AG08396 (cell line): ENCODE results near the gene SOCS3.
A peak's percentile ranks its signal among the peaks of the same experiment; 100 is the strongest.

ENCODE experiments used
- DNase-seq: peaks from one replicate; pipeline ENCODE4 v3.0.0; 2012; ENCODE audit warnings: low spot score, mixed read lengths

SOCS3 gene

DNA sequence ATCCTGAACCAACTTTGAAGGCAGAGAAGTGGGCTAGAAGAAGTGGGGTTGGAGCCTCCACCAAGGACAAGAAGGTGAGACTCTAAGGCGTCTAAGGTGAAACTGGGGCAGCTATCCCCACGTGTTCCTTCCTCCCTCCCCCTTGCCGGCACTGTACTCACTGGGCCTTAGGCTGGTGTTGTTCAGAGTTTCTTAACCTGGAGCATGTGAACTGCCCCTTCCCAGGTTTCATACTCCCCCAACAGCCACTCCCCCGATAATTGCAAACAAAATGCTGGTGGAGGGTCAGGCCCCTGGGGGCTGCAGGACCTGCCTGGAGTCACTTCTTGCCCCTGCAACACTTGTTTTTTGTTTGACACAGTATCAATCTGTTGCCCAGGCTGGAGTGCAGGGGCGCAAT, 7.3 kb upstream of the SOCS3 start:
- no peak for DNase-seq

DNA sequence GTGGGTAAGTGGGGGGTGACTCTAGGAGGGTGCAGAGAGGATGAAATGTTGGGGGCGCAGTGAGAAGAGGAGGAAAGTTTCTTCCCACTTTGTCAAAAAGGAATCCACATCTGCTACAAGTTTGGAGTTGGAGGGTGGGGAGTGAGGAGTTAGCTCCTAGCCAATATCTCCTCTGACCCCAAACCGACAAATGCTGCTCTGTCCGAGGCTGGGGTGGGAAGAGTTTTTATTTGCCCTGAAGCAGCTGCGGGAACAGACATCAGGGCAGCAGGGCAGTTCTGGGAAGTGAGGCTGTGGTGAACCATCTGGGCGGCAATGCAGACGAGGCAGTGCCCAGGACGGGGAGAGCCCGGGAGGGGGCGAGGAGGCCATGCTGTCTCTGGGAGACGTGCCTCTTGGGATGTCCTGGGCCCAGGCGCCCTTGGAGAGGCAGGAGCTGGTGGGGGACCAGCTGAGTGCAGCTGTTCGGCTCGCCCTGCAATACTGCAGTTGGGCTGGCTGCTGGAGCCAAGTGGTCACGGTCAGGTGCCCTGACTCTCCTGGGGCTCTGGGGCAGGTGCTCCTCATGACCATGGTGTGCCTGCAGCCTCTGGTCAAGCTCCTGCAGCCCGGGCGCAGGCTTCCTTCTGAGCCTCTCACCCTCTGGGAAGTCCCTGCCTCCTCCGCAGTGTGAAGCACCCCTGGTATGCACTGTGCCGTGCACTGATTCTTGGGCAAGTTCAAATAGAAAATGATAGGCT, 6.4 kb upstream of the SOCS3 start:
- DNase-seq = no peak

DNA sequence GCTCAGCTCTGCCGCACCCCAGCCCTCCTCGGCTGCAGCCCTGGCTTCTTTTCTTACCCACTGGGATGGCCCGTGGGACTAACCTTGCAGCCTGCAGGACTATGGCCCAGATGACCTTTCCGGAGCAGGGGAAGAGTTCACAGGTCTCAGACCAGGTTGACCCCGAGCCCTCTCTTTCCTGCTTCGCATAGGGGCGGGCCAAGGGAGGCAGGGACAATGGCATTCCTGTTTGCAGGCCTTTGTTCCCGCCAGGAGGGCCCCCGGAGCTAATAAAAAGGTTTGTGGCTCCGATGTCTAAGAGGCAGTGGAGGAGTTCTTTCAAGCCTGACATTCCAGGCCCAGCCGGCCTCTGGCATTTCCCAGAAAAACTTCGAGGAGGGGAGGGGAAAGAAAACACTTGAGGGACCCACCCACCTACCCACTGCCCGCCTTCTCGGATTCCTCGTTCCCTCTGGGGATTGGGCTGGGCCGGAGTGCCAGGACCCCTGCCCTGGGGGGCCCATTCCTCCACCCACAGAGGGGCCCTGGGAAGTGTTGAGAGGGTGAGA, 5.8 kb upstream of the SOCS3 start:
- no peak for DNase-seq

DNA sequence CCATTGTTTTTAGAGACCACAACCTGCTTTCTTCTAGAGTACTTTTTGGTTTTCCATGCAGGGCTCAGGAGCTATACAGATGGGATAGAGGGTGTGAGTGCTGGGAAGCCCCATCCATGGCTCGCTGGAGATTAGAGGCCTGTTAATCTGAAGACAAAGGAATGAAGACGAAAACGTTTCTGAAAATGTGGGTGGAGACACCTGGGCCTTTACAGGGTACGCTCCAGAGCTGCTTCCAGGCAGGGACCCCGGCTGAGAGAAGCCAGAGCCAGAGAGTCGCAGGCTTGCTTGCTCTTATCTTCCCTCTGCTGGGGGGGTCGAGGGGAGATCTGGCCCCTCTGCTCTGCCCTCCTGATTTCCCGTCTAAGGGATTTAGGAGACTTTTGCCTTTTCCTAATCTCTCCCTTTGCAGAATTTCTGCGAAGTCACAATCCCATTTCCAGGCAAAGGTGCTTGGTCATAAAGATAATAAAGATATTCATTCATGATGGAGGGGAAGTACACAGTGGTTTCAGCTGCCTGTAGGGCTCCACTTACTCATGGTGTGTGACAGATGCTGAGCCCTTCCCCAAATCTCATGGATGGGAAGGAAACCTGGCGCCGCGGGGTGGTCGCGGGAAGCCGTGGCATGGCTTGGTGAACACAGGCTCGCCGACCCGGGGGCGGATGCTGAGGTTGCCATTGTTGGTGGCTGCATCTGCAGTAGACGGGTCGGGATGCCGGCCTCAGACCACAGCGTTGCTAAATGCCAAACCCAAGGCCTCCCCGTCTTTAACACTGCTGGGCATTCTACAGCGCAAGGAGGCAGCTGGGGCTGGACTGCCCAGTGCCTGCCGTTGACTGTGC, 4.8 kb upstream of the SOCS3 start:
- no peak for DNase-seq

- DNase-seq = no peak
Measured at GRCh38 chr17:78362671-78363070, 2.8 kb upstream of the SOCS3 start.

DNA sequence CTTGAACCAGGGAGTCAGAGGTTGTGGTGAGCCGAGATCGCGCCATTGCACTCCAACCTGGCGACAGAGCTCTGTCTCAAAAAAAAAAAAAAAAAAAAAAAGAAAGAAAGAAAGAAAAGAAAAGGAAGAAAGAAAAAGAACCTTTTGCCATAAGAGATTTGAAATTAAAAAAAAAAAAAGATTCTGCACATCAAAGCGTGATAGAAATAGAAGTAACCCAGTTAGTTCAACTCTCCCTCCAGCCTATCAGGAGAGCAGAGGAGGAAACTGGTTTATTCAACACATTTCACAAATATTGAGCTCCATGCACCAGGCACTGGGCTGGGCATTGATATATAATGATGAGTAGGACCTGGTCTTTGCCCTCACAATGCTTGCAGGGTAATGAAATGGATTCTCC, 2.4 kb upstream of the SOCS3 start:
- no peak for DNase-seq

- no peak for DNase-seq
Measured at GRCh38 chr17:78361225-78361701, 1.4 kb upstream of the SOCS3 start.

GRCh38 chr17:78360371-78361224, 721 bp upstream of the SOCS3 start:
- DNase-seq = peak; percentile 94

GRCh38 chr17:78359321-78359996, 418 bp downstream of the SOCS3 start:
- peak; percentile 66 for DNase-seq

GRCh38 chr17:78358538-78359320, 1.1 kb downstream of the SOCS3 start:
- DNase-seq = no peak

- no peak for DNase-seq
Measured at GRCh38 chr17:78357672-78358537, 2.0 kb downstream of the SOCS3 start.

- DNase-seq = peak; percentile 76
Measured at GRCh38 chr17:78357177-78357586, 2.7 kb downstream of the SOCS3 start.

DNA sequence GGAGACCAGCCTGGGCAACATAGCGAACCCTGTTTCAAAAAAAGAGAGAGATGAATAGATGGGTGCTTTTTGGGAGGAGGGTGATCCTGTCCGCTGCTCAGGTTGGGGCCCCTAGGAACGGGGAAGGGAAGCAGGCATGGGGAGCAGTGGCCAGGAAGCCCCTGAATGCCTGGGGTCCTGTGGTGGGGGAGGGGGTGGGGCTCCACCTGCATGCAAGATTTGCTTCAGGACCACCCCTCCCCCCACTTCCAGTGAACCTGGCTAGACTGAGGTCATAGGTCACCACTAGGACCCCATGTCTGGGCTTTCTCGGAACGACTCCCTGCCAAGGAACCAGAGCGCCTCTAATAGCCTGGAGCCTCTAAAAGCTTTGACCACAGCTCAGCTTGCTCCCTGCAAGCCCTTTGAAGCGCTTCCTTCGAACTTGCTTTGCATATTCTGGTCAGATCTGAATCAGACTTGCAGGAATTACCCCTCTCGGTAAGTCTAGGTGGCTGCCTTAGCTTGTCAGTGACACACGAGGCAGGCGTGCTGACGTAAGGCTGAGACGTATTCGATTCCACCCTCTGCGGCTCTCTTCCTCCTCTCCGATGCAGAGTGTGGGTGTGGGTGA, 3.7 kb downstream of the SOCS3 start:
- peak; percentile 61 for DNase-seq

DNA sequence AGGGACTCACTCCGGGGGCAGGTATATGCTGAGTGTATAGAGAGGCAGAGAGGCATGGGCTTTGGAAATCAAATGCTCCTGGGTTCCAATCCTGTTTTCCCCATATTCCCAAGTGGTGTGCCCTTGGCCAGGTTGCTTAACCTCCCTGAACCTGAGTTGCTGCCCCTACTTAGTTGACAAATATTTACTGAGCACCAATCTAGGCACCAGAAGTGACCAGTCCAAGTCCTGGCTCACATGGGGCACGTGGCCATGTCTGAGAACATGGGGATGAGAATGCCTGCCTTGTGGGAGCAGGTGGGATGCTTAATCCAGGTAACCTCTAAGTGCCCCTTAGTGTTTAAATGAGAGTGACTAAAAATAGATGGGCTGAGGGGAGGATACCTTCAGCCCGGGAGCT, 4.2 kb downstream of the SOCS3 start:
- DNase-seq = no peak

DNA sequence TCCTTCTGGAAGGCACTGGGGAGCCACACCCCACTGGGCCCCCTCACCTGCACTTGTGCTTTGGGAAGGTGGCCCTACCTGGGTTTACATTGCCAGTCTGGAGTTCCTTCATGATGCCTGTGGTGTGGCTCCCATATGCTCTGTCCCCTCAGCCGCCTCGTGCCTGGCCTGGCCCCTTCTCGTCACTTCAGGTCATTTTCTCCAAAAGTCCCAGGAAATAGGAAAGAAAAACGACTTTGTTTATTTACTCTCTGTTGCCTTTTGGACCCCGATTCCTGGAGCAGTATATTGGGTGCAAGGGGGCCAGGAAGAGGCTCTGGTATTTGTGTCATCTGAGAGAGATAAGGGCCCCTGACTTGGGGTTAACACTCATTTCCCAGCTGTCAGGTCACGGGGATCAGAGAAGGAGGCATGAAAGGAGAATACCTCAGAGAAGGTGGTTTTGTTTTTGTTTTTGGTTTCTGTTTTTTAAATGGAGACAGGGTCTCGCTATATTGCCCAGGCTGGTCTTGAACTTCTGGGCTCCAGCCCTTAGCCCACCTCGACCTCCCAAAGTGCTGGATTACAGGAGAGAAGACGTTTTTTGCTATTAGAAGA, 4.7 kb downstream of the SOCS3 start:
- DNase-seq = no peak

GRCh38 chr17:78353834-78354233, 6.0 kb downstream of the SOCS3 start:
- DNase-seq = no peak

- DNase-seq = peak; percentile 87
Measured at GRCh38 chr17:78351449-78352006, 8.3 kb downstream of the SOCS3 start.

- DNase-seq = no peak
Measured at GRCh38 chr17:78349891-78350642, 9.8 kb downstream of the SOCS3 start.
